ENCODE measurements around the gene CLSTN2. TPM values are rescaled to one million over a fixed set of nuclear protein-coding genes. Genes with fewer than 3 reads are reported as not detected.

Gene CLSTN2
- total RNA-seq, 1 donor from 2014 or later: 0.74 TPM

DNA sequence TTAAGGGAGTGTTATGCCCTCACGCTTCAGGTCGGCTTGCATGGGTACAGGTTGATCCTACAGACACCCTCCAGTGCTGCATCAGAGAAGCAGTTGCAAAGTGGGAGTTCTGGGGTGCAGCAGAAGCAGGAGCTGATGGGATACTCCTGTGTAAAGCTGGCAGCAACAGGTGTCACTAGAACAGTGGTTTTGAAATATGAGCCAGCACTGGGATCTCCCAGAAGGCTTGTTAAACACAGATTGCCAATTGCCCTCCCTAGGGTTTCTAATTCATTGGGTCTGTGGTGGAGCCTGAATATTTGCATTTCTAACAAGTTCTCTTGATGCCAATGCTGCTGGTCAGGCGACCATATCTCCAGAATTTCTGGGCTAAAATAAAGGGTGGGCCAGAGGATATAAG is 350.4 kb downstream of the CLSTN2 start:
- Mint-ChIP-seq H3K4me3 (ENCODE audit: unreplicated experiment) (no peak overlapping the region), H3K4me1 (ENCODE audit: unreplicated experiment) (no peaks in the 10 kb centered on the region), H3K36me3 (ENCODE audit: low read depth, unreplicated experiment) (no peaks in the 10 kb centered on the region), H3K27ac (ENCODE audit: unreplicated experiment) (no peak overlapping the region), H3K9me3 (ENCODE audit: unreplicated experiment) (no peaks in the 10 kb centered on the region), H3K27me3 (ENCODE audit: unreplicated experiment) (no peaks in the 10 kb centered on the region)
- DNase-seq (ENCODE audit: low spot score): no peak
- TF ChIP-seq, protein P1, sequence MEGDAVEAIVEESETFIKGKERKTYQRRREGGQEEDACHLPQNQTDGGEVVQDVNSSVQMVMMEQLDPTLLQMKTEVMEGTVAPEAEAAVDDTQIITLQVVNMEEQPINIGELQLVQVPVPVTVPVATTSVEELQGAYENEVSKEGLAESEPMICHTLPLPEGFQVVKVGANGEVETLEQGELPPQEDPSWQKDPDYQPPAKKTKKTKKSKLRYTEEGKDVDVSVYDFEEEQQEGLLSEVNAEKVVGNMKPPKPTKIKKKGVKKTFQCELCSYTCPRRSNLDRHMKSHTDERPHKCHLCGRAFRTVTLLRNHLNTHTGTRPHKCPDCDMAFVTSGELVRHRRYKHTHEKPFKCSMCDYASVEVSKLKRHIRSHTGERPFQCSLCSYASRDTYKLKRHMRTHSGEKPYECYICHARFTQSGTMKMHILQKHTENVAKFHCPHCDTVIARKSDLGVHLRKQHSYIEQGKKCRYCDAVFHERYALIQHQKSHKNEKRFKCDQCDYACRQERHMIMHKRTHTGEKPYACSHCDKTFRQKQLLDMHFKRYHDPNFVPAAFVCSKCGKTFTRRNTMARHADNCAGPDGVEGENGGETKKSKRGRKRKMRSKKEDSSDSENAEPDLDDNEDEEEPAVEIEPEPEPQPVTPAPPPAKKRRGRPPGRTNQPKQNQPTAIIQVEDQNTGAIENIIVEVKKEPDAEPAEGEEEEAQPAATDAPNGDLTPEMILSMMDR (IDR thresholded peaks at IDR 0.05; ENCODE audit: unreplicated experiment): no peak

GRCh38 chr3:140288595-140288994 is 353.6 kb downstream of the CLSTN2 start:
- Mint-ChIP-seq H3K27me3 (ENCODE audit: unreplicated experiment) (peaks cover 3% of the 10 kb centered on the region), H3K27ac (ENCODE audit: unreplicated experiment) (no peak overlapping the region), H3K9me3 (ENCODE audit: unreplicated experiment) (no peaks in the 10 kb centered on the region), H3K36me3 (ENCODE audit: low read depth, unreplicated experiment) (peaks cover 4% of the 10 kb centered on the region), H3K4me3 (ENCODE audit: unreplicated experiment) (no peak overlapping the region), H3K4me1 (ENCODE audit: unreplicated experiment) (peaks cover 11% of the 10 kb centered on the region)
- TF ChIP-seq, protein P1 (IDR thresholded peaks at IDR 0.05; ENCODE audit: unreplicated experiment): no peak
- DNase-seq (ENCODE audit: low spot score): no peak

DNA sequence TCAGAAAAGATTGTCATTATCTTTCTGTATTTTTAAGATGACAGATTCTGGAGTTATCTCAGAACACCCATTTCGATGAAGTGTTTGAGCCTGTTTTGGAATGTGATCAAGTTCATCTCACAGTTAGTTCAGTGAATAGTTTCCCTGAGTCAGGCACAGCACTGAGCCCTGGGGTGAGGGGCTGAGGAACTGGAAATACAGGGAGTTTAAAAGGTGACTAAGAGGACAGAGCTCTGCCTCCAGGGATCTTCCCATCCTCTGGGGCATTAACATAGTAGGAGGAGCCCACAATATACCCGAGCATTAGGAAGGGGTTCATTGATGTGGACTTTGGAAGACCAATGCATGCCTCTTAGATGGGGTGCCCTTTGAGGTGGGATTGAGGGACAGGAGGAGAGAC is 355.1 kb downstream of the CLSTN2 start:
- H3K36me3 Mint-ChIP-seq (ENCODE audit: low read depth, unreplicated experiment): peaks cover 4% of the 10 kb centered on the region

DNA sequence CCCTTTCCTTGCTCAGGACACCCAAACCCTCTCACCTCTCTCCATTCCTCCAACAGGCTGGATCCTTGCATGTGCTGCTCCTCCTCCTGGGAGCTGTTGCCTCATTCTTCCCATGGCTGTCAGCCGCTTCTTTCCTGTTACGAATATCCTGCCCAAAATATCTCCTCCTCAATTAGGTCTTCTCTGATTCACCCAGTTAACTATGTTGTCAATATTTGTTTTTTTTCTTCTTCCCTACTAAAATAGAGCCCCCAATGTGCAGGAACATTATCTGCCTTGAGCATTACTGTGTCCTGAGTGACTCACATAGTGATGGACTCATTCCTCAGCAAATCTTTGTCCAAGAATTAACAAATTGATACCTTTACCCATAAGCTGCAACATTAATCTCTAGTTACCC is 357.2 kb downstream of the CLSTN2 start:
- peaks cover 4% of the 10 kb centered on the region for H3K36me3 Mint-ChIP-seq (ENCODE audit: low read depth, unreplicated experiment)
- TF ChIP-seq, protein P1 (IDR thresholded peaks at IDR 0.05; ENCODE audit: unreplicated experiment): no peak
- peaks cover 11% of the 10 kb centered on the region for H3K4me1 Mint-ChIP-seq (ENCODE audit: unreplicated experiment)
- no peaks in the 10 kb centered on the region for H3K9me3 Mint-ChIP-seq (ENCODE audit: unreplicated experiment)
- no peak overlapping the region for H3K4me3 Mint-ChIP-seq (ENCODE audit: unreplicated experiment)
- H3K27me3 Mint-ChIP-seq (ENCODE audit: unreplicated experiment): peaks cover 3% of the 10 kb centered on the region
- no peak overlapping the region for H3K27ac Mint-ChIP-seq (ENCODE audit: unreplicated experiment)
- no peak for DNase-seq (ENCODE audit: low spot score)

More for the DNA sequence above, 355.1 kb downstream of the CLSTN2 start:
- no peaks in the 10 kb centered on the region for H3K9me3 Mint-ChIP-seq (ENCODE audit: unreplicated experiment)
- TF ChIP-seq, protein P1 (IDR thresholded peaks at IDR 0.05; ENCODE audit: unreplicated experiment): no peak
- H3K4me1 Mint-ChIP-seq (ENCODE audit: unreplicated experiment): peaks cover 11% of the 10 kb centered on the region
- peaks cover 3% of the 10 kb centered on the region for H3K27me3 Mint-ChIP-seq (ENCODE audit: unreplicated experiment)
- H3K4me3 Mint-ChIP-seq (ENCODE audit: unreplicated experiment): no peak overlapping the region
- H3K27ac Mint-ChIP-seq (ENCODE audit: unreplicated experiment): no peak overlapping the region
- DNase-seq (ENCODE audit: low spot score): no peak

DNA sequence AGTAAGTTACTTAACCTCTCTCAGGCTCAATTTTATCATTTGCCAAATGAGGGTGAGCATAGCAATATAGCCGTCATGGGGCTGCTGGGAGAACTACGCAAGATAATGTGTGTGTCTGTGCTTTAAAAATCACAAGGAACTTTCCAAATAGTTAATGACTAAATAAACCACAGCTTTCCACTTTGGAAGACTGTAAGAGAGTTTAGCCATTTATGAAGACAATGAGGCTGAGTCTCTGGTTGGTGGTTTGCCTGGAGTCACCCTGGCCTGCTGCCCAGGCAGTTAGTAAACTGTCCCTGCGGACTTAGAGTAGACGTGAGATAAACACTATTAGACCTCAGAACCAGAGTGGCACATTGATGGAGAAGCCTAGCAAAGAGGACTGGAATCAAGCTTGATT is 357.7 kb downstream of the CLSTN2 start:
- peaks cover 11% of the 10 kb centered on the region for H3K4me1 Mint-ChIP-seq (ENCODE audit: unreplicated experiment)
- H3K36me3 Mint-ChIP-seq (ENCODE audit: low read depth, unreplicated experiment): peaks cover 4% of the 10 kb centered on the region
- no peak for DNase-seq (ENCODE audit: low spot score)
- H3K27ac Mint-ChIP-seq (ENCODE audit: unreplicated experiment): no peak overlapping the region
- H3K27me3 Mint-ChIP-seq (ENCODE audit: unreplicated experiment): peaks cover 3% of the 10 kb centered on the region
- no peaks in the 10 kb centered on the region for H3K9me3 Mint-ChIP-seq (ENCODE audit: unreplicated experiment)
- H3K4me3 Mint-ChIP-seq (ENCODE audit: unreplicated experiment): no peak overlapping the region
- TF ChIP-seq, protein P1 (IDR thresholded peaks at IDR 0.05; ENCODE audit: unreplicated experiment): no peak
